Neural cell (in vitro differentiated cells): ENCODE measurements around the gene PPP1R13B.

Source experiments
- EP300 ChIP-seq: fragments of 450-650 bp; conservative IDR thresholded peaks from 2 replicates; pipeline ENCODE4 v1.6.1; 2014; ENCODE audit warnings: antibody characterized with exemption, mild to moderate bottlenecking, moderate library complexity; ENCODE audit not compliant: poor library complexity, severe bottlenecking
- MXI1 ChIP-seq: fragments of 450-650 bp; conservative IDR thresholded peaks from 2 replicates; pipeline ENCODE4 v1.6.1; 2014; ENCODE audit warnings: antibody characterized with exemption, mild to moderate bottlenecking; ENCODE audit not compliant: poor library complexity, severe bottlenecking
- POLR2AphosphoS5 ChIP-seq: IDR thresholded peaks from 2 replicates; pipeline ENCODE4 v1.6.1; 2012
- RAD21 ChIP-seq: fragments of 450-650 bp; conservative IDR thresholded peaks from 2 replicates; pipeline ENCODE4 v1.6.1; 2014; ENCODE audit warnings: antibody characterized with exemption, mild to moderate bottlenecking, moderate library complexity
- SMC3 ChIP-seq: fragments of 450-650 bp; conservative IDR thresholded peaks from 2 replicates; pipeline ENCODE4 v1.6.1; 2014; ENCODE audit warnings: antibody characterized with exemption, mild to moderate bottlenecking, moderate library complexity; ENCODE audit not compliant: poor library complexity
- TAF1 ChIP-seq: IDR thresholded peaks from 2 replicates; pipeline ENCODE4 v1.6.1; 2012; ENCODE audit warnings: low read depth
- TF ChIP-seq, protein P1 (sequence below): fragments of 450-650 bp; IDR thresholded peaks from 2 replicates; pipeline ENCODE4 v1.5.1; 2014; ENCODE audit warnings: antibody characterized with exemption, mild to moderate bottlenecking, moderate library complexity; ENCODE audit not compliant: poor library complexity, severe bottlenecking
- TF ChIP-seq, protein P2 (sequence below): IDR thresholded peaks from 2 replicates; pipeline ENCODE4 v1.6.1; 2012; ENCODE audit warnings: borderline replicate concordance

DNA sequence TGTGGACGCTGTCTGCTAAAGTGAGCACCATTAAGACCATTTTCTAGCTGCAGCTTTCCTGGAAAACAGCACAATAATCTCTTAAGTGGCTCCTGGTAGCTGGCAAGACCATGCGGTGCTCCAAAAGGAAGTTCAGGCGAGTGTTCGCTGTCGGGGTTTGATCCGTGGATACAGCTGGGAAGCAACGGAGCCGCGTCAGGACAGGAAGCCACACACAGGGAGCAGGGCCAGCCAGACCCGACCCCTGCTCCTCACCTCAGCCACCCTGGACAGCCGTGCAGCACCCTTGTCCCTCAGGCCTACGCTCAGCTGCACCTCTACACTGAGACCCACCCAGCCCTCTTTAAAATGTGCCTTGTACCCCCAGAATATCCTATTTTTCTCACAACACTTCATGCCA, 112.4 kb downstream of the PPP1R13B start:
- TF ChIP-seq, protein P1, sequence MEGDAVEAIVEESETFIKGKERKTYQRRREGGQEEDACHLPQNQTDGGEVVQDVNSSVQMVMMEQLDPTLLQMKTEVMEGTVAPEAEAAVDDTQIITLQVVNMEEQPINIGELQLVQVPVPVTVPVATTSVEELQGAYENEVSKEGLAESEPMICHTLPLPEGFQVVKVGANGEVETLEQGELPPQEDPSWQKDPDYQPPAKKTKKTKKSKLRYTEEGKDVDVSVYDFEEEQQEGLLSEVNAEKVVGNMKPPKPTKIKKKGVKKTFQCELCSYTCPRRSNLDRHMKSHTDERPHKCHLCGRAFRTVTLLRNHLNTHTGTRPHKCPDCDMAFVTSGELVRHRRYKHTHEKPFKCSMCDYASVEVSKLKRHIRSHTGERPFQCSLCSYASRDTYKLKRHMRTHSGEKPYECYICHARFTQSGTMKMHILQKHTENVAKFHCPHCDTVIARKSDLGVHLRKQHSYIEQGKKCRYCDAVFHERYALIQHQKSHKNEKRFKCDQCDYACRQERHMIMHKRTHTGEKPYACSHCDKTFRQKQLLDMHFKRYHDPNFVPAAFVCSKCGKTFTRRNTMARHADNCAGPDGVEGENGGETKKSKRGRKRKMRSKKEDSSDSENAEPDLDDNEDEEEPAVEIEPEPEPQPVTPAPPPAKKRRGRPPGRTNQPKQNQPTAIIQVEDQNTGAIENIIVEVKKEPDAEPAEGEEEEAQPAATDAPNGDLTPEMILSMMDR: no peak
- TF ChIP-seq, protein P2, sequence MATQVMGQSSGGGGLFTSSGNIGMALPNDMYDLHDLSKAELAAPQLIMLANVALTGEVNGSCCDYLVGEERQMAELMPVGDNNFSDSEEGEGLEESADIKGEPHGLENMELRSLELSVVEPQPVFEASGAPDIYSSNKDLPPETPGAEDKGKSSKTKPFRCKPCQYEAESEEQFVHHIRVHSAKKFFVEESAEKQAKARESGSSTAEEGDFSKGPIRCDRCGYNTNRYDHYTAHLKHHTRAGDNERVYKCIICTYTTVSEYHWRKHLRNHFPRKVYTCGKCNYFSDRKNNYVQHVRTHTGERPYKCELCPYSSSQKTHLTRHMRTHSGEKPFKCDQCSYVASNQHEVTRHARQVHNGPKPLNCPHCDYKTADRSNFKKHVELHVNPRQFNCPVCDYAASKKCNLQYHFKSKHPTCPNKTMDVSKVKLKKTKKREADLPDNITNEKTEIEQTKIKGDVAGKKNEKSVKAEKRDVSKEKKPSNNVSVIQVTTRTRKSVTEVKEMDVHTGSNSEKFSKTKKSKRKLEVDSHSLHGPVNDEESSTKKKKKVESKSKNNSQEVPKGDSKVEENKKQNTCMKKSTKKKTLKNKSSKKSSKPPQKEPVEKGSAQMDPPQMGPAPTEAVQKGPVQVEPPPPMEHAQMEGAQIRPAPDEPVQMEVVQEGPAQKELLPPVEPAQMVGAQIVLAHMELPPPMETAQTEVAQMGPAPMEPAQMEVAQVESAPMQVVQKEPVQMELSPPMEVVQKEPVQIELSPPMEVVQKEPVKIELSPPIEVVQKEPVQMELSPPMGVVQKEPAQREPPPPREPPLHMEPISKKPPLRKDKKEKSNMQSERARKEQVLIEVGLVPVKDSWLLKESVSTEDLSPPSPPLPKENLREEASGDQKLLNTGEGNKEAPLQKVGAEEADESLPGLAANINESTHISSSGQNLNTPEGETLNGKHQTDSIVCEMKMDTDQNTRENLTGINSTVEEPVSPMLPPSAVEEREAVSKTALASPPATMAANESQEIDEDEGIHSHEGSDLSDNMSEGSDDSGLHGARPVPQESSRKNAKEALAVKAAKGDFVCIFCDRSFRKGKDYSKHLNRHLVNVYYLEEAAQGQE: no peak
- no peak for TF ChIP-seq POLR2AphosphoS5
- TF ChIP-seq SMC3: no peak
- no peak for TF ChIP-seq EP300
- TF ChIP-seq MXI1: no peak
- no peak for TF ChIP-seq RAD21
- no peak for TF ChIP-seq TAF1
